ENCODE data around the gene FBN2. TPM values are rescaled to one million over a fixed set of nuclear protein-coding genes. Genes with fewer than 3 reads are reported as not detected.

Gene FBN2
- total RNA-seq = 63.1 and 80.1 TPM in 2 replicates

DNA sequence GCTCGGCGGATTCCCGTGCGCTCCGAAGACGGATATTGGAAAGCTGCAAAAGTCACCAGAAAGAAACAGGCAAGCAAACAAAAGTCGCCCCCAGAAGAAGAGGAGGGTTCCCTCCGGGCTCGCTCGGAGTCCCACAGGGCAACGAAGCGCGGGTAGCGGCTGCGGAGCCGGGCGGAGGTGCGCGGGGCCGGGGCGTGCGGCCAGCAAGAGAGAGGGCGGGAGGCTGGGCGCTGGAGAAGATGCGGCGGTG, at the start of gene FBN2:
FBN2 (minus strand) TSS at position 246 of the 250 bp plus-strand sequence. CDS start 642 bp downstream, outside the sequence.

All from myometrial cell (primary cell).